Tibial artery (tissue), 4 donors: ENCODE measurements around the gene EXOC3L4.
A peak's percentile ranks its signal among the peaks of the same experiment; 100 is the strongest.
"Not testable (repeated sequence)": the region's sequence is repeated elsewhere in the genome, so short reads cannot be mapped to it uniquely, and the experiment has no call there.

Experiments
- DNase-seq, 2 donors: peaks; one replicate each; pipeline ENCODE4 v3.0.0-alpha.2; 2019
- H3K27ac ChIP-seq, 2 donors: fragments of 200-600 bp; sonication (generic) in 1 of 2; 1 replicate in 1 of 2; 2 replicates in 1 of 2; pipeline ENCODE4 v1.5.1; 2018 to 2019; ENCODE audit warnings: mild to moderate bottlenecking in 1 of 2
- H3K27me3 ChIP-seq, 2 donors: fragments of 200-600 bp; sonication (generic) in 1 of 2; one replicate each; pipeline versions ENCODE4 v1.5.1 to v1.6.0; 2016 to 2019
- H3K36me3 ChIP-seq, 3 donors: fragments of 200-600 bp; sonication (generic) in 2 of 3; one replicate each; pipeline ENCODE4 v1.5.1; 2016 to 2019; ENCODE audit warnings: mild to moderate bottlenecking in 2 of 3
- H3K4me1 ChIP-seq, 4 donors: fragments of 200-600 bp; sonication (generic) in 2 of 4; 1 replicate in 3 of 4; 2 replicates in 1 of 4; pipeline ENCODE4 v1.5.1; 2016 to 2019
- H3K4me3 ChIP-seq, 2 donors: fragments of 200-600 bp; sonication (generic) in 1 of 2; 1 replicate in 1 of 2; 2 replicates in 1 of 2; pipeline ENCODE4 v1.5.1; 2018 to 2019; ENCODE audit warnings: mild to moderate bottlenecking in 2 of 2
- H3K9me3 ChIP-seq, 3 donors: fragments of 200-600 bp; sonication (generic) in 1 of 3; one replicate each; pipeline ENCODE4 v1.5.1; 2016 to 2019
- intact Hi-C: fragments of 100-400 bp; cut with DNase I; formaldehyde crosslinking; loops from one replicate; pipeline ENCODE4 v1.15.0; 2023; ENCODE audit warnings: low total_unique reads
- TF ChIP-seq, protein P1 (sequence below), 2 experiments: fragments of 200-600 bp in 1 of 2; fragments of 450-650 bp in 1 of 2; IDR thresholded peaks; one replicate each; pipeline ENCODE4 v1.5.1; 2017 to 2019; ENCODE audit warnings: antibody characterized with exemption in 2 of 2, mild to moderate bottlenecking in 1 of 2, moderate library complexity in 1 of 2

The EXOC3L4 gene

DNA sequence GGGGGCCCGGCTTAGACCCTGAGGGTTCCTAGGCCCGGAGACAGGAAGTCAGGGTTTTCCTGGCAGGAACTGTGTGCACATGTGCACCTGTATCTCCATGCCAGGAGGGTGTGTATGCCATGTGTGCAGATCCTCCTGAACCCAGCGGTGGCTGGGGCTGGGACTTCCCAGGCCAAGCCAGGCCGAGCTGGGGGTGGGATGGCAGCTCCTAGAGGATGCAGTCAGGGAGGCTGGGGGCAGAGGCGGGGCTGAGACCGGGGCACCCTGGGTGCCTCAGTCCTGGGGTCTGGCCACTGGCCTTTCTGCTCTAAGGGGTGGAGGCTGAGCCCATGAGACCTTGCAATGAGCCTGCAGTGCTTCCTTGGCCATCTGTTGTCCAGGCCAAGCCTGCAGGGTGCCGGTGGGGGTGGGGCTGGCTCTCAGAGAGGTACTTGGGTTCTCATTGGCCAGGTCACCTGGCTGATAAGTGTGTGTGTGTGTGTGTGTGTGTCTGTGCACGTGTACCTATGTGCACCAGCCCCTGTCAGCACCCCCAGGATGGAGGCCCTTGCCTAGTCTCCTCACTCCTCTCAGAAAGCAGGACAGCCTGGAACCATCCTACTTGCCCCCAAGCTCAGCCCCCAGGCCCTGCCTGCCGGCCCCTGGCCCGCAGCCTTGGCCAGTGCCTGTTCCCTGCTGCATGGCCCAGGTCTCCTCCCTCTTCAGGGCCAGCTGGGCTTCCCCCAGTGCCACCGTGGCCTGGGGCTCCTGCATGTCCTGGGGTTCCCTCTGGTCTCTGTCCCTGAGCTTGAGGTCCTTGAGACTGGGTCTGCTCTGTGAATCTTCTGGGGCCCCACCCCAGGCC lies 18.1 kb downstream of the EXOC3L4 start:
- Histone ChIP-seq H3K4me3 (no peak overlapping the region), H3K9me3 (no peaks in the 10 kb centered on the region), H3K36me3 (no peaks in the 10 kb centered on the region), H3K4me1 (peaks cover 0 to 27% (median 19%) of the 10 kb centered on the region in 4 donors), H3K27me3 (peaks cover 0 to 56% of the 10 kb centered on the region in 2 donors), H3K27ac (no peak overlapping the region)
- no peak for DNase-seq
- intact Hi-C loops: no loop called here
- TF ChIP-seq, protein P1, sequence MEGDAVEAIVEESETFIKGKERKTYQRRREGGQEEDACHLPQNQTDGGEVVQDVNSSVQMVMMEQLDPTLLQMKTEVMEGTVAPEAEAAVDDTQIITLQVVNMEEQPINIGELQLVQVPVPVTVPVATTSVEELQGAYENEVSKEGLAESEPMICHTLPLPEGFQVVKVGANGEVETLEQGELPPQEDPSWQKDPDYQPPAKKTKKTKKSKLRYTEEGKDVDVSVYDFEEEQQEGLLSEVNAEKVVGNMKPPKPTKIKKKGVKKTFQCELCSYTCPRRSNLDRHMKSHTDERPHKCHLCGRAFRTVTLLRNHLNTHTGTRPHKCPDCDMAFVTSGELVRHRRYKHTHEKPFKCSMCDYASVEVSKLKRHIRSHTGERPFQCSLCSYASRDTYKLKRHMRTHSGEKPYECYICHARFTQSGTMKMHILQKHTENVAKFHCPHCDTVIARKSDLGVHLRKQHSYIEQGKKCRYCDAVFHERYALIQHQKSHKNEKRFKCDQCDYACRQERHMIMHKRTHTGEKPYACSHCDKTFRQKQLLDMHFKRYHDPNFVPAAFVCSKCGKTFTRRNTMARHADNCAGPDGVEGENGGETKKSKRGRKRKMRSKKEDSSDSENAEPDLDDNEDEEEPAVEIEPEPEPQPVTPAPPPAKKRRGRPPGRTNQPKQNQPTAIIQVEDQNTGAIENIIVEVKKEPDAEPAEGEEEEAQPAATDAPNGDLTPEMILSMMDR (IDR thresholded peaks at IDR 0.05): no peak

DNA sequence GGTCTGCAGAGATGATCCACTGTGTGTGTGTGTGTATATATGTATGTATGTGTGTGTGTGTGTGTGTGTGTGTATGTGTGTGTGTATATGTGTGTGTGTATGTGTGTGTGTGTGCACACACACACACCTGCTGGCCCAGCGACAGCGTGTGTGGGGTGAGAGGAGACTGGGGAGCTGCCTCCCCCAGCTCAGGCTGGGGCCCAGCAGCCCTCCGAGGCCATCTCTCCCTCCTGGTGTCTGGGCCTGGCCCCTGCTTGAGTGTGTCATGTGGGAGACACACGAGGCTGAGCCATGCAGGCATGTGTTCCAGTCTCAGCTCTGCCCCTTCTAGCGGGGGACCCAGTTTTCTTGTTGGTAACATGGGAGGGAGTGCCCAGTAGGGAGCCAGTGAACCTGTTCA lies 18.8 kb downstream of the EXOC3L4 start:
- intact Hi-C loops: no loop called here
- Histone ChIP-seq H3K27ac (no peak overlapping the region), H3K4me3 (no peak overlapping the region), H3K9me3 (no peaks in the 10 kb centered on the region), H3K36me3 (no peaks in the 10 kb centered on the region), H3K27me3 (peaks cover 0 to 49% of the 10 kb centered on the region in 2 donors), H3K4me1 (peaks cover 0 to 29% (median 20%) of the 10 kb centered on the region in 4 donors)
- TF ChIP-seq, protein P1 (IDR thresholded peaks at IDR 0.05): no peak
- DNase-seq: no peak

DNA sequence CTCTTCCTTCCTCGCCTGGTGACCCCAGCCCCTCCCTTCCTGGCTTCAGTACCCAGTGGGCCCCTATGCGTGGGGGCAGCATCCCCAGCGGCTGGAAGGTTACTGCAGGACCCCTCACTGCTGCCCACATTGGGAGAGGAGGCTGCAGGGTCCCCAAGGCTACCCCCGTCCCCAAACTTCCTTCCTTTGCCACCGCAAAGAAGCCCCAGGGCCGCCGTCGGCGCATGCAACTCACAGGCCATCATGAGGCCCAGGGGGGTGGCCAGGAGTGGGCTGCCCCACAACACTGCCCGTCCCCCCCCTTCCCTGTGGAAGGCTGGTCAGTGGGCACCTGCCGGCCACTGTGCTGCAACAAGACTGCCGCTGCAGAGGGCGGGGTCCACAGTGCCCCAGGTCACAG lies 19.2 kb downstream of the EXOC3L4 start:
- DNase-seq: no peak
- Histone ChIP-seq H3K27ac (no peak overlapping the region), H3K27me3 (peaks cover 0 to 44% of the 10 kb centered on the region in 2 donors), H3K4me1 (peaks cover 0 to 34% (median 23%) of the 10 kb centered on the region in 4 donors), H3K9me3 (no peaks in the 10 kb centered on the region), H3K36me3 (no peaks in the 10 kb centered on the region), H3K4me3 (no peak overlapping the region)
- TF ChIP-seq, protein P1 (IDR thresholded peaks at IDR 0.05): no peak
- intact Hi-C loops: no loop called here

DNA sequence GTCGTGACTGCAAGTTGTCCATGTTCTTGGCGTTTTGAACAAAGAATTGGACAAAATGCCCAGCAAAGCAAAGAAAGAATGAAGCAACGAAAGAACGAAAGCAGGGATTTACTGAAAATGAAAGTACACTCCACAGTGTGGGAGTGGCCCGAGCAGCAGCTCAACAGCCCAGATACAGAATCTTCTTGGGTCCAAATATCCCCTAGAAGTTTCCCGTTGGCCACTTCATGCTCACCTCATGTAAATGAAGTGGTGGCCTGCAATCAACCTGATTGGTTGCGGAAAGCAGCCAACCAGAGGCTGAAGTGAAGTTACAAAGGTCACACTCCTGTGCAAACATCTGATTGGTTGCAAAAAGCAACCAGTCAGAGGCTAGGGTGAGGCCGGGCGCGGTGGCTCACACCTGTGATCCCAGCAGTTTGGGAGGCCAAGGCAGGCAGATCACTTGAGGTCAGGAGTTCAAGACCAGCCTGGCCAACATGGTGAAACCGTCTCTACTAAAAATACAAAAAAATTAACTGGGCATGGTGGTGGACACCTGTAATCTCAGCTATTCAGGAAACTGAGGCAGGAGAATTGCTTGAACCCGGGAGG lies 20.7 kb downstream of the EXOC3L4 start:
- H3K4me1 ChIP-seq: peaks cover 0 to 28% (median 19%) of the 10 kb centered on the region in 4 donors
- H3K36me3 ChIP-seq, DNase-seq, H3K27ac ChIP-seq, H3K9me3 ChIP-seq, intact Hi-C loops: not testable (repeated sequence)
- H3K27me3 ChIP-seq: peaks cover 0 to 39% of the 10 kb centered on the region in 2 donors
- H3K4me3 ChIP-seq: peak overlapping the region; percentile 10 to 16

DNA sequence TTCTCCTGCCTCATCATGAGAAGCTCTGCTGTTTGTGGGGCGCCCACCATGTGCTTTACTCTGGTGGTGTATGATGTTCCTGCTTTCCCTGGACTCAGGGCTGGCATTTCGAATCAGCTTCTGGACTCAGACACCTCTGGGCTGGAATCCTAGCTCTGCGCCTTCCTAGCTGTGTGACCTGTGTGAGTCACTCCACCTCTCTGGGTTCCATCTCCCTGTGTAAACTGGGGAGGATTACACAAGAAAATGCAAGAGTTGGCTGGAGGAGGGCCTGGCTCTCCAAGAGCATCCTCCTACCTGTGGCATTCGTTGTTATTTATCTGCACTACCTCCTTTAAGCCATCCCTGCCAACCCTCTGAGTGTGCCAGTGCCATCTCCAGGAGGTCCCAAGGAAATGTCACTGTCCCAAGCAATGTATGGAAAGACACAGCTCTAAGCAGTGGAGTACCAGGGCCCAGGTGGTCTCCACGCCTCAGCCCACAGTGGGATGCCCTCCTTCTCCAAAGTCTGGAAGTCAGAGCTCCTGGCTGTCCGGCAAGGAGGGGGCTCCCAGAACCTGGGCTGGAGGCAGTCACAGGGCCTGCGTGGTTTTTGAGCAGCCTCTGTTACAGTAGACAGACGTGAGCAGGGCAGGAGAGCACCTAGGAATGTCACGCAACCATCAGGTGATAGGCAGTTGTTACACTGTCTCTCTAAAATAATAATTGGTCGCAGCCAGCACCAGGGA lies 21.5 kb downstream of the EXOC3L4 start:
- Histone ChIP-seq H3K9me3 (no peaks in the 10 kb centered on the region), H3K36me3 (no peaks in the 10 kb centered on the region), H3K4me3 (no peak overlapping the region), H3K27ac (no peak overlapping the region), H3K4me1 (peaks cover 0 to 21% (median 11%) of the 10 kb centered on the region in 4 donors), H3K27me3 (peaks cover 0 to 31% of the 10 kb centered on the region in 2 donors)
- no peak for DNase-seq
- TF ChIP-seq, protein P1 (IDR thresholded peaks at IDR 0.05): no peak
- intact Hi-C loops: no loop called here
